ENCODE measurements around the gene CUL7. TPM values are rescaled to one million over a fixed set of nuclear protein-coding genes. Genes with fewer than 3 reads are reported as not detected.

CUL7 gene
- total and polyA plus RNA-seq, 10 of the 15 experiments (the other 5 are each of a cell fraction or from before 2014, with no cell fraction given), result 0.66 to 18.4 (median 10.9) TPM

DNA sequence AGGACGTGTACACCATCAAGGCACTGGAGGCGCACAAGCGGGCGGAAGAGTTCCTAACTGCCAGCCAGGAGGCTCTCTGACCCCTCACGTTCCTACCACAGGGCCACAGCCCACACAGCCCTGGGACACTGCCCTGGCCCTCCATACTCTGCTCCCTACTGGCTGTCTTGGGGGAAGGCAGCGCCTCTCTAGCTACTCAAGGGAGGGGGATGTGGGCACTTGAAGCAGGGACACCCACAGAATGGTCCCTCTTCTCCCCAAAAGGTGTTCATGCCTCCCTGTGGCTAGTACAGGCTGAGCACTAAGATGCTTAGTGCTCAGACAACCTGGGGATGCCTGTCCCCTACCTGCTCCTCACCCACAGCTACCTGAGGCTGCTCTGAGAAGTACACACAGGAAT lies 42.4 kb downstream of the CUL7 start:
- FAIRE-seq (no peak), DNase-seq (ENCODE audit: low read depth, low spot score) (no peak), ATAC-seq (no peak)
- ChIA-PET CTCF (interaction anchor here (0.5 to 4.1 kb wide), 5 partner anchors 48 to 153 kb away, joined by 3 to 26 read pairs (median 4); partner anchors contain the start of genes CNPY3, KLC4 and MRPL2), POLR2A (interaction anchor here (1.0 kb wide), 1 partner anchor 28 kb away, joined by 3 read pairs; no protein-coding TSS in a partner anchor), SMC1A (ENCODE audit: uncharacterized antibody, unreplicated experiment) (interaction anchor here (1.1 kb wide), 1 partner anchor 25 kb away, joined by 4 read pairs; no protein-coding TSS in a partner anchor), RAD21 (ENCODE audit: unreplicated experiment) (interaction anchor here (1.3 to 1.4 kb wide), 2 partner anchors 48 to 132 kb away, joined by 3 to 5 read pairs; partner anchors contain the start of genes KLC4 and MRPL2)
- no peaks in the 10 kb centered on the region for H3K27me3 ChIP-seq (replicated peaks in 1 of 2; ENCODE audit: control insufficient read depth in 2 of 2, insufficient read depth in 2 of 2, low read length in 1 of 2)
- H3K4me2 ChIP-seq (ENCODE audit: control insufficient read depth, insufficient read depth), result no peak overlapping the region
- intact Hi-C loops (cut with micrococcal nuclease; ENCODE audit: unreplicated experiment), result no loop called here
- H3K4me3 ChIP-seq, result no peak overlapping the region
- H3K9ac ChIP-seq (ENCODE audit: control insufficient read depth, insufficient read depth, low read length), result no peak overlapping the region
- TF ChIP-seq KLF5 (IDR thresholded peaks at IDR 0.05; ENCODE audit: partially characterized antibody) (no peak), ZZZ3 (IDR thresholded peaks at IDR 0.05; ENCODE audit: control insufficient read depth, insufficient read length, low read depth) (no peak), ZNF207 (IDR thresholded peaks at IDR 0.05; ENCODE audit: borderline replicate concordance) (no peak), IRF3 (IDR thresholded peaks at IDR 0.05) (no peak), MEF2A (IDR thresholded peaks at IDR 0.05; ENCODE audit: insufficient read depth, low read depth, low read length) (no peak), HDAC6 (IDR thresholded peaks at IDR 0.05; ENCODE audit: unreplicated experiment) (no peak)
- TF ChIP-seq, protein P1, sequence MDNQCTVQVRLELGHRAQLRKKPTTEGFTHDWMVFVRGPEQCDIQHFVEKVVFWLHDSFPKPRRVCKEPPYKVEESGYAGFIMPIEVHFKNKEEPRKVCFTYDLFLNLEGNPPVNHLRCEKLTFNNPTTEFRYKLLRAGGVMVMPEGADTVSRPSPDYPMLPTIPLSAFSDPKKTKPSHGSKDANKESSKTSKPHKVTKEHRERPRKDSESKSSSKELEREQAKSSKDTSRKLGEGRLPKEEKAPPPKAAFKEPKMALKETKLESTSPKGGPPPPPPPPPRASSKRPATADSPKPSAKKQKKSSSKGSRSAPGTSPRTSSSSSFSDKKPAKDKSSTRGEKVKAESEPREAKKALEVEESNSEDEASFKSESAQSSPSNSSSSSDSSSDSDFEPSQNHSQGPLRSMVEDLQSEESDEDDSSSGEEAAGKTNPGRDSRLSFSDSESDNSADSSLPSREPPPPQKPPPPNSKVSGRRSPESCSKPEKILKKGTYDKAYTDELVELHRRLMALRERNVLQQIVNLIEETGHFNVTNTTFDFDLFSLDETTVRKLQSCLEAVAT (IDR thresholded peaks at IDR 0.05), result no peak
- no peak overlapping the region for H2AFZ ChIP-seq (ENCODE audit: control insufficient read depth, low read depth, low read length)
- BruUV-seq (replicated peaks), result no TSS peak
- 94% methylated on average over 6 of the region's 6 CpGs for WGBS (ENCODE audit: insufficient coverage, insufficient replicate concordance, low lambda C conversion rate, missing lambda C conversion rate)
- peaks cover 7% of the 10 kb centered on the region for H3K4me1 ChIP-seq (ENCODE audit: control insufficient read depth, insufficient read depth, low read length)
- H3K79me2 ChIP-seq (ENCODE audit: control insufficient read depth, insufficient read depth, low read length), result peaks cover 23% of the 10 kb centered on the region
- H4K20me1 ChIP-seq (ENCODE audit: control insufficient read depth, insufficient read depth), result no peaks in the 10 kb centered on the region
- in situ Hi-C loops (cut with MboI), result no loop called here
- no peaks in the 10 kb centered on the region for H3K9me3 ChIP-seq (replicated peaks; ENCODE audit: control insufficient read depth, insufficient read depth, low read length)
- peaks cover 26 to 29% of the 10 kb centered on the region in 2 experiments for H3K36me3 ChIP-seq (ENCODE audit: control insufficient read depth in 2 of 2, insufficient read depth in 2 of 2, low read length in 1 of 2)
- no peak overlapping the region for H3K27ac ChIP-seq (ENCODE audit: control insufficient read depth, insufficient read depth)

Data from GM12878 (cell line).